Central memory CD8-positive, alpha-beta T cell (primary cell): Measurements from ENCODE around the gene LYRM1.
"Not testable (repeated sequence)": the region's sequence is repeated elsewhere in the genome, so short reads cannot be mapped to it uniquely, and the experiment has no call there.

Source experiments
- ATAC-seq: fragments of 150-1000 bp; cut with Tn5 transposase; replicated peaks from 2 replicates; pipeline ENCODE4 v1.10.0; 2022; ENCODE audit warnings: mild to moderate bottlenecking, moderate FRiP score, moderate number of reproducible peaks; ENCODE audit not compliant: poor library complexity, severe bottlenecking; ENCODE audit errors: extremely low read depth
- DNase-seq, 2 donors: peaks; one replicate each; pipeline ENCODE4 v3.0.0; 2021; ENCODE audit warnings: low spot score in 2 of 2
- H3K27ac Mint-ChIP-seq: one replicate; pipeline ENCODE4 v1.8.0; 2022; ENCODE audit warnings: low read depth, mild to moderate bottlenecking, moderate library complexity, mixed read lengths
- H3K27me3 Mint-ChIP-seq: one replicate; pipeline ENCODE4 v1.8.0; 2022; ENCODE audit warnings: mixed read lengths
- H3K36me3 Mint-ChIP-seq: one replicate; pipeline ENCODE4 v1.8.0; 2022; ENCODE audit warnings: mild to moderate bottlenecking, moderate library complexity, mixed read lengths; ENCODE audit not compliant: insufficient read depth
- H3K4me1 Mint-ChIP-seq: one replicate; pipeline ENCODE4 v1.8.0; 2022; ENCODE audit warnings: mixed read lengths
- H3K4me3 Mint-ChIP-seq: one replicate; pipeline ENCODE4 v1.8.0; 2022; ENCODE audit warnings: mild to moderate bottlenecking, moderate library complexity, mixed read lengths
- H3K9me3 Mint-ChIP-seq: one replicate; pipeline ENCODE4 v1.8.0; 2022; ENCODE audit warnings: mixed read lengths

The LYRM1 gene

DNA sequence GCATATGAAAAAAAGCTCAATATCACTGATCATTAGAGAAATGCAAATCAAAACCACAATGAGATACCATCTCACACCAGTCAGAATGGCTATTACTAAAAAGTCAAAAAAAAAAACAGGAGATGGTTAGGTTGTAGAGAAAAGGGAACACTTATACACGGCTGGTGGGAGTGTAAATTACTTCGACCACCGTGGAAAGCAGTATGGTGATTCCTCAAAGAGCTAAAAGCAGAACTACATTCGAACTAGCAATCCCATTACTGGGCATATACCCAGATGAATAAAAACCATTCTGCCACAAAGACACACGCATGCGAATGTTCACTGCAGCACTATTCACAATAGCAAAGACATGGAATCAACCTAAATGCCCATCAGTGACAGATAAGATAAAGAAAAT lies 36.2 kb upstream of the LYRM1 start:
- ATAC-seq, H3K4me3 Mint-ChIP-seq: not testable (repeated sequence)
- peaks cover 17% of the 10 kb centered on the region for H3K36me3 Mint-ChIP-seq

DNA sequence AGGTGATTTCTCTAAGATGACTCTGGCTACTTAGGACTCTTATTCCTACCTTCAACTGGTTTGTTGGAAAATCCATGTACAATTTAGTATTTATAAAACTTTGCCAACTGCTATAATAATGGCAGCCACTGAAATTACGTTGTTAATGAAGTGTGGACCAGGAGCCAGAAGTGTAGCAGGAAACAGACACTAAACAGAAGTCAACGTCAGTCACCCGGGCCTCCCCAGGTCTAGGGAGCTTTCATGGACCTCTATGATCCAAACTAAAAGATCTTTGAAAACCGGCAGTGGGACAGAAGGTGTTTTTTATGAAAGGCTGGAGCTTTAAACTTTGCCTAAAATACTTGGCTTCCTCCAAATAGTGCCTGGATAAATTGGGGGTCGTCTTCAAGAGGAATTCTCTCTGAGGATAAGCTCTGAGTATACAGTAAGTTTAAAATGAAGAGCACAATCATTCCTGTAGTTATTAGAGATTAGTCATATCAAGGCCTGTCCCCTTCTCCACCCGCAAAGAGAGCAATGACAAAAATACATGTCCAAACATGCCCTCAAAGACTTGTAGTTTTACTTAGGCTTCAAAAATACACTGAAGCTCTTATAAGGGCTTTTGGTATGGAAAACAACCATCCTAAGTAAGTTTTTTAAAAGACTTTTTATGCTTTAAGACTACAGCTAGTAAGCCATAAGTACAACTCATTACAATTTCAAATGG lies 35.0 kb upstream of the LYRM1 start:
- DNase-seq (no peak), ATAC-seq (no peak)
- Mint-ChIP-seq H3K36me3 (peaks cover 9% of the 10 kb centered on the region), H3K27ac (no peak overlapping the region), H3K9me3 (no peaks in the 10 kb centered on the region), H3K4me1 (peaks cover 42% of the 10 kb centered on the region), H3K4me3 (no peak overlapping the region), H3K27me3 (no peaks in the 10 kb centered on the region)

More for the DNA sequence above, 36.2 kb upstream of the LYRM1 start:
- peaks cover 38% of the 10 kb centered on the region for H3K4me1 Mint-ChIP-seq
- not testable (repeated sequence) for H3K27ac Mint-ChIP-seq, DNase-seq, H3K9me3 Mint-ChIP-seq, H3K27me3 Mint-ChIP-seq

DNA sequence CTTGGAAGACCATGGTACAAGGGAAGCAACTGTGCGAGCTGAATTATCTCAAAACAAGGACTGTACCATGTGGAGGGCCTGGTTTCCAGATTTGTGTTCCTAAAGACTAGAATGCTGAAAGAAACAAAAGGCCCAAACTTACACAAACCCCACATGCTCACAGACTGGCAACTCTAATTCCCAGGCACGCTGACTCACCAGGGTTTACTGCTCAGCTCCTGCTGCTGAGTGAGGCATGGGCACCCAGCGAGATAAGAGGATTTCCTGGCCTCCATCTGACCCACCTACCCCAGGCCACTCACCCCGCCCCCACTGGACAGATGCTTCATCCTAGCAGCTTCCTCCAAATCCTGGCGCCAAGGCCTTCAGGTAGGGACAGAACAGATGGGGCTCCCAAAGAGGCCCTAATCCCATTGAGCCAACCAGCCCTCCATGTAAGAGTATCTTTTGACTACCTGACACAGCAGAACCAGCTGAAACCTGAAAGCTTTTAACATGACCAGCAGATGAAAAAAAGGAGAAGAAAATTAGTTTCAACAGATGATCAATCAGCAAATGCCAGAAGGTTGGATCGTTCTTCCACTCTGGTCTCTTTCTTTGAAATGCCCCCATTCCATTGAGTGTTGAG lies 34.3 kb upstream of the LYRM1 start:
- H3K4me1 Mint-ChIP-seq: peaks cover 48% of the 10 kb centered on the region
- no peak for ATAC-seq

DNA sequence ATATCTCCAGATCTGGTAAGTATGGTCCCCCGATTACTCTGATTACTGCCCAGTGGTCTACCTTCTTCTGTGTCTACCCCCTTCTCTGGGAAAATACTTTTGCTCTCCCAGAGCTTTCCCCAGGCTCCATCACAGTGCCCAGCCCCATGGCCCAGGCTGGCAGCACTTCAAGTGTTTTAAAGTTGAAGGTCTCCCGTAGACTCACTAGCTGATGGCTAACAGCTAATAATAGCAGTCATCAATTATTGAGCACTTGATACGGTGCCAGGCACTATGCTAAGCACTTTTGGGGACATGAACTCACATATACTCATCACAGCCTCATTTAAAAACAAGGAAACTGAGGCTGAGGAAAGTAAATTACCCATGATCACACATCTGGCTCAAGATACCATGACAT lies 33.8 kb upstream of the LYRM1 start:
- Mint-ChIP-seq H3K4me1 (peaks cover 48% of the 10 kb centered on the region), H3K27me3 (no peaks in the 10 kb centered on the region), H3K9me3 (no peaks in the 10 kb centered on the region), H3K27ac (no peak overlapping the region), H3K36me3 (peaks cover 7% of the 10 kb centered on the region), H3K4me3 (no peak overlapping the region)
- DNase-seq (no peak), ATAC-seq (no peak)

More for the DNA sequence above, 34.3 kb upstream of the LYRM1 start:
- no peak overlapping the region for H3K4me3 Mint-ChIP-seq
- DNase-seq: no peak
- peaks cover 11% of the 10 kb centered on the region for H3K36me3 Mint-ChIP-seq
- H3K9me3 Mint-ChIP-seq: no peaks in the 10 kb centered on the region
- no peaks in the 10 kb centered on the region for H3K27me3 Mint-ChIP-seq
- no peak overlapping the region for H3K27ac Mint-ChIP-seq

DNA sequence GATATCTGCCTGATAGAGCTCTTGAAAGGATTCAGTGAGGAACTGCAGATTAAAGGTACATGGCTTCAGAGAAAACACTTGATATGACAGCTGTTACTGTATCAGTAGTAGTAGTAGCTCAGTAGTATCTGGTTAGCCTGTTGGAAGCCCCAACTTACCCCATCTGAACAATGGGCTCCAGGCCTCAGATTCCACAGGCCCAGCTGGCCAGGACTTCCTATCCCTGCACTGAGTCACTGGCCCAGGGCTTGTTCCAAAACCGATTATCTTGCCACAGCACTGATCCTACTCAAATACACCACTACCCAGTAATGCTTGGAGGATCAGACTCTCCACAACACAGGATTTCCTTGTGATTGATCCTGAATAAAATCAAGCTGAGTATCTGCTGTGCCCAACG lies 33.0 kb upstream of the LYRM1 start:
- H3K27ac Mint-ChIP-seq: no peak overlapping the region
- DNase-seq (no peak), ATAC-seq (no peak)
- H3K27me3 Mint-ChIP-seq: no peaks in the 10 kb centered on the region
- peaks cover 44% of the 10 kb centered on the region for H3K4me1 Mint-ChIP-seq
- H3K9me3 Mint-ChIP-seq: no peaks in the 10 kb centered on the region
- peaks cover 7% of the 10 kb centered on the region for H3K36me3 Mint-ChIP-seq
- no peak overlapping the region for H3K4me3 Mint-ChIP-seq

DNA sequence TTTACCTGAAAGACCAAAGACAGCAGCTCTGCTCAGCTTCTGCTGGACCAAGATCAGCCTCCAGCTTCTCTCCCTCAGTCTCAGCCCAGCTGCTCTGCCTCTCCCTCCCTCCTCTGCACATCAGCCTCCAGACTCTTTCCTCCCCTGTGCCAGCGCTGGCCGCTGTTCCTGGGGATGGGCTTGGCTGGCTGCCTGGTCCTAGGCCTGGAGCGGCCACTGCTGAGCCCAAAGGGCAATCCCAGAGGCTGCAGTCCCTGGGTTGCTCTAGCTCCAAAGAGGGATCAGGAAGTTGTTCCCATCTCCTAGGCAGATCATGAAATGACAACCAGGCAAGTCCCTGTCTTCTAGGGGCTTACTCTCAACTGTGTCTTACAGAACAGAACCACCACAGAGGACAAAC lies 31.7 kb upstream of the LYRM1 start:
- no peak for DNase-seq
- Mint-ChIP-seq H3K4me3 (no peak overlapping the region), H3K4me1 (peaks cover 50% of the 10 kb centered on the region), H3K27me3 (no peaks in the 10 kb centered on the region), H3K27ac (no peak overlapping the region), H3K36me3 (peaks cover 7% of the 10 kb centered on the region), H3K9me3 (no peaks in the 10 kb centered on the region)
- no peak for ATAC-seq

DNA sequence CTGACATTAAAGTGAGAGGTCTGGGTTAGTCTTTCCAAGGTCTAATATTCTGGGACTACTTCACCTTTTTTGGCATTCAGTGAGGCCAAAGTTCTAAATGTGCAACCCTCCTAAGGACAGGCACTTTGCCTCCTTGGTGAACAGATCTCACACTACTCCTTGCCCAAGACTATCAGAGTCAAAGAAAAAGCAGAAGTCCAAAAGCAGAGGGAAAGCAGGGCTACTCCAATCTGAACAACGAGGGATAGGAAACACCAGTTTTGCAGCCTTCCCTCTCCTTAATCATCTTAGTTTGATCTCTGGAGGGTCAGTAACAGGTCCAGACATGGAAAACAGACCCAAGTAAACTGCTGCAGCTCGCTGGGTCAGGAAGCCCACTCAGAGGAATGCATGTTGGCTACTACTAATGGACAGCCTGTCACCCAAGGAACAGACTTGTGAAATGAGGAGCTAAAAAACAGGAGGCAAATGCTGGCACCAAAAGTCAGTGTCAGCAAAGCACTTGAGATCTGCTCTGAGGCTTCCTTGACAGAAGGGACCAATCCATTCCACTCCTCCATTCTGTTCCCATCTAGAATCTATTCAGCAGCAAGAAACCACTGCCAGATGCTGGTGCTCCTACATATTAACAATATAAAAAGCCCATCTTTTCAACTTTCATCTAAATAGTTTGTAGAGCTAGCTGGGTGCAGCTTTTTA lies 30.3 kb upstream of the LYRM1 start:
- Mint-ChIP-seq H3K27ac (no peak overlapping the region), H3K9me3 (no peaks in the 10 kb centered on the region), H3K36me3 (peaks cover 7% of the 10 kb centered on the region), H3K27me3 (no peaks in the 10 kb centered on the region), H3K4me1 (peaks cover 54% of the 10 kb centered on the region), H3K4me3 (no peak overlapping the region)
- ATAC-seq: no peak
- no peak for DNase-seq

DNA sequence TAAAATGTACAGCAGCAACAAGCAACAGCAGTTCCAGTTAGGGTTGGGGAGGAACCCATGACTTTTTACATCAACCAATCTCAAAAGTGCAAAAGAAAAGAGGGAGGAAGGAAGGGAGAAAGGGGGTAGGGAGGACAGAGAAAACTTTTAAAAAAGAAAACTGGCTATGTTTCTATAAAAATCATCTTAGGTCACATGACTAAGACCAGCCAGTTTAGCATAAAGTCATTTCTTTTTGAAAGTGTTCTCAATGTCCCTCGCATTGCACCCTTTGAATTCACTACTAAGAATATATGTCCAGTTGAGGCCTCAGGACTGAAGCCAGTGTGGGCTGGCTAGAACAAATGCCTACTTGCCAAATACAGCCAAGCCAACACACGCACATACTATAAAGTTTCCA lies 29.3 kb upstream of the LYRM1 start:
- H3K36me3 Mint-ChIP-seq: peaks cover 7% of the 10 kb centered on the region
- DNase-seq (no peak), ATAC-seq (no peak)
- no peaks in the 10 kb centered on the region for H3K27me3 Mint-ChIP-seq
- no peak overlapping the region for H3K27ac Mint-ChIP-seq
- H3K4me1 Mint-ChIP-seq: peaks cover 52% of the 10 kb centered on the region
- H3K4me3 Mint-ChIP-seq: no peak overlapping the region
- H3K9me3 Mint-ChIP-seq: no peaks in the 10 kb centered on the region

DNA sequence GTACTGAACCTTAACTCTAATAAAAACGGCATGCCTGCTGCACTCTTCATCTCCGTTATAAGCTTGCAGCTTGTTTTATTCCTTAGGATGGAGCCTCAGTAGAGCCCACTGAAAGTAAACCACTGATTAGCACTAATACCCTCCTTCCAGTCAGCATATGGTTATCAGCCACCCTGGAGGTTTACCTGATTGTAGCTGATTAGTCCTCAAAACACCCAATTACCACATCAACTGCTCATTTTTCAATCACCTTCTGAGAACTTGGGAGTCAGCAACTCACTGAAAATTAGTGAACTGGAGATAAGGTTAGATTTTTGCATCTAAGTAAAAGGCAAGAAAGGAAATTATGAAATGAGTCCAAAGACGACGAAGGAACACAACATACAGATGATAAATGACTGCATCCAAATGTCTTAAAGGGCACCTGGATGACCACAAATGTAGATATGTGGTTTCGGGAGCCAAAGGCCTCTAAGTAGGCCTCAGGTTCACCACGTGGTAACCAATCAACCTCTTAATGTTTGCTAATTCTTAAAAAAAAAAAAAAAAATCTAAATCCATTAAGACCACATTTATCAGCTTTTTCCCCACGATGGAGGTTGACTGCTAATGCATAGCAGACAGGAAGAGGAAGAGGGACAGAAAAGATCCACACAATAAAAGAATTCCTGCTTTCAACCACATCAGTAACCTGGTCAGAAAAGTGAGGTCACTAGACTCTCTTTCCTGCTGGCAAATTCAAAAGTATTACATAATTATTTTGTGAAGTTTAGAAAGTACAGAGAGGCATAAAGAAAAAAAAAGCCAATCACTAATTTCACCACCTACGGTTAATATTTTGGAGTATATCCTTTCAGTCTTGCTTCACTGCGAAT lies 28.4 kb upstream of the LYRM1 start:
- no peak for ATAC-seq
- Mint-ChIP-seq H3K9me3 (no peaks in the 10 kb centered on the region), H3K36me3 (peaks cover 2% of the 10 kb centered on the region), H3K4me1 (peaks cover 48% of the 10 kb centered on the region), H3K27ac (peak overlapping the region; percentile 84), H3K4me3 (no peak overlapping the region), H3K27me3 (no peaks in the 10 kb centered on the region)
- no peak for DNase-seq

DNA sequence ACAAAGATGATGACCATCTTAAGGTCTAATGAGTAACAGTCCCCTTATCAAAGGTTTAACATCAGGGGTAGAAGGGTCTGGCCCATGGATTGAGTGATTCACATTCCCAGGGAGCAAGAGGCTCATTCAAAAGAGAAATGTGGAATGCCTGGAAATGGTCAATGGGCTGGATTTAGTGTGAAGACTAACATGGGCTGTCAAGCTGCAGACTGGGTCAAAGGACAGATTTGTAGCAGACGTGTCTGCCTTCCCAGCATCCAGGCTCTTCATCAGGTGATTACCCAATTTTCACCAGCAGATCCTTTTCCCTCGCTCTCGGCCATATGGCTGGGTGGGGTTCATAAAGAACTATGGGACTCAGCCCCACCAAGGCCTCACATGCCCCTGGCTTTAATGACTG lies 27.2 kb upstream of the LYRM1 start:
- Mint-ChIP-seq H3K36me3 (peaks cover 2% of the 10 kb centered on the region), H3K27me3 (no peaks in the 10 kb centered on the region), H3K4me3 (peak overlapping the region; percentile 73), H3K27ac (peak overlapping the region; percentile 84), H3K9me3 (no peaks in the 10 kb centered on the region), H3K4me1 (peaks cover 48% of the 10 kb centered on the region)
- ATAC-seq (no peak), DNase-seq (no peak)

DNA sequence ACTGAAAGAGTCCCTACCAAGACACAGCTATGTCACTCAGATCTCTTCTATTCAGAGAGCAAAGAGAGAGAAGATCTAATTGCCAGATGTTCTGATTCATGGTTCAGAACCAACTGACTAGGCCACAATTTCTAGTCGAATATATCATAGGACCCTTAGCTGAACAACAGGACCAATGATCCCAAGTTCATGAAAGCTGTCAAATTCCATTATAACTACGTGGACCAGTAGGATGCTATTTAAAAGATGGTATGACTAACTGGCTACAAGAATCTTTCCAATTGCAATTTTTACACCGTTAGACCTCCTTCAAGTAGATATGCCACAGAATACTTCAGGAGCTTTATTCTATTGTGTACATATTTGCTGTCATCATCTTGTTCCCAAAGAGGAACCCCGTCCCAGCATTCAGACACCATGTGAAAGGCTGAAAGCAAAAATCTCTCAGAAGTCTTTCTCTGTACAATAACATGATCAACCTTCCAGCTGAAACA lies 26.4 kb upstream of the LYRM1 start:
- Mint-ChIP-seq H3K27me3 (no peaks in the 10 kb centered on the region), H3K4me1 (peaks cover 43% of the 10 kb centered on the region), H3K9me3 (no peaks in the 10 kb centered on the region), H3K36me3 (peaks cover 2% of the 10 kb centered on the region), H3K4me3 (peak overlapping the region; percentile 73), H3K27ac (peak overlapping the region; percentile 84)
- DNase-seq (no peak), ATAC-seq (no peak)

DNA sequence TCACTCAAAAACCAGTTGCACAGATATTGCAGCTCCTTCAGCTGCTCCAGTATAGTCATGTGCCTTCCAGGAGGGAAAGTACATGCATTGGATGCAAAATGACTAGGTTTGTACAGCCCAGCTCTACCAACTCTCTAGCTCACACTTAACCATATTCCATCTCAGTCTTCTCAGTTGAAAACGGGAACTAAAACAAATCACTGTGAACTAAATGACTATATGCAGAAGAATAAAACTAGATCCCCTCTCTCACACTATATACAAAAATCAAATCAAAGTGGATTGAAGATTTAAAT lies 25.3 kb upstream of the LYRM1 start:
- Mint-ChIP-seq H3K4me1 (peaks cover 48% of the 10 kb centered on the region), H3K27ac (peak overlapping the region; percentile 84), H3K27me3 (no peaks in the 10 kb centered on the region), H3K36me3 (peaks cover 2% of the 10 kb centered on the region), H3K9me3 (no peaks in the 10 kb centered on the region), H3K4me3 (no peak overlapping the region)
- no peak for ATAC-seq
- DNase-seq: no peak
